Endothelial cell of umbilical vein (primary cell): ENCODE results near the gene BAZ1B.

ENCODE experiments used
- JUN ChIP-seq: IDR thresholded peaks from 2 replicates; pipeline ENCODE4 v1.6.1; 2011; ENCODE audit warnings: borderline replicate concordance, low read depth; ENCODE audit not compliant: insufficient read length, insufficient read depth
- MYC ChIP-seq: IDR thresholded peaks from one replicate; pipeline ENCODE4 v1.6.1; 2011; ENCODE audit warnings: mild to moderate bottlenecking, low read depth, low read length
- POLR2A ChIP-seq: IDR thresholded peaks from 2 replicates; pipeline ENCODE4 v1.6.1; 2012; ENCODE audit warnings: low read depth, mild to moderate bottlenecking, control low read depth, low read length
- POLR2AphosphoS5 ChIP-seq: IDR thresholded peaks from 2 replicates; pipeline ENCODE4 v1.6.1; 2012; ENCODE audit warnings: low read depth, mild to moderate bottlenecking, control low read depth, low read length, moderate library complexity; ENCODE audit not compliant: insufficient read depth
- TF ChIP-seq, protein P1 (sequence below), 2 donors: IDR thresholded peaks; 1 replicate in 1 of 2; 2 replicates in 1 of 2; pipeline ENCODE4 v1.5.1; 2011; ENCODE audit warnings: low read length in 2 of 2, mild to moderate bottlenecking in 2 of 2, moderate library complexity in 2 of 2, control low read depth in 1 of 2, inconsistent platforms in 1 of 2, low read depth in 1 of 2; ENCODE audit not compliant: insufficient read depth in 1 of 2; ENCODE audit errors: extremely low read depth in 1 of 2

DNA sequence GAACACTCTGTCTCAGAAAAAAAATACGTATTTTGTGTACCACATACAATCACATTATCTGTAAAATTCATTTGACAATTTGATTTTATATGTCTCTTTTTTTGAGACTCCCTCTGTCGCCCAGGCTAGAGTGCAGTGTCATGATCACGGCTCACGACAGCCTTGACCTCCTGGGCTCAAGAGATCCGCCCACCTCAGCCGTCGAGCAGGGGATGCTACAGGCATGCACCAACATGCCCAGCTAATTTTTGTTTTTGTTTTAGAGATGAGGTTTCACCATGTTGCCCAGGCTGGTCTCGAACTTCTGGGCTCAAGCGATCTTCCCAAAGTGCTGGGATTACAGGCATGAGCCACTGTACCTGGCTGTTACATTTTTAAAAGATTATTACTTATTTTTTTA lies 11.6 kb upstream of the BAZ1B start:
- TF ChIP-seq, protein P1, sequence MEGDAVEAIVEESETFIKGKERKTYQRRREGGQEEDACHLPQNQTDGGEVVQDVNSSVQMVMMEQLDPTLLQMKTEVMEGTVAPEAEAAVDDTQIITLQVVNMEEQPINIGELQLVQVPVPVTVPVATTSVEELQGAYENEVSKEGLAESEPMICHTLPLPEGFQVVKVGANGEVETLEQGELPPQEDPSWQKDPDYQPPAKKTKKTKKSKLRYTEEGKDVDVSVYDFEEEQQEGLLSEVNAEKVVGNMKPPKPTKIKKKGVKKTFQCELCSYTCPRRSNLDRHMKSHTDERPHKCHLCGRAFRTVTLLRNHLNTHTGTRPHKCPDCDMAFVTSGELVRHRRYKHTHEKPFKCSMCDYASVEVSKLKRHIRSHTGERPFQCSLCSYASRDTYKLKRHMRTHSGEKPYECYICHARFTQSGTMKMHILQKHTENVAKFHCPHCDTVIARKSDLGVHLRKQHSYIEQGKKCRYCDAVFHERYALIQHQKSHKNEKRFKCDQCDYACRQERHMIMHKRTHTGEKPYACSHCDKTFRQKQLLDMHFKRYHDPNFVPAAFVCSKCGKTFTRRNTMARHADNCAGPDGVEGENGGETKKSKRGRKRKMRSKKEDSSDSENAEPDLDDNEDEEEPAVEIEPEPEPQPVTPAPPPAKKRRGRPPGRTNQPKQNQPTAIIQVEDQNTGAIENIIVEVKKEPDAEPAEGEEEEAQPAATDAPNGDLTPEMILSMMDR (IDR thresholded peaks at IDR 0.05; ENCODE audit: extremely low read depth in 1 of 2, insufficient read depth in 1 of 2, low read depth in 1 of 2, low read length in 2 of 2): no peak
- TF ChIP-seq POLR2A: no peak
- no peak for TF ChIP-seq JUN
- TF ChIP-seq POLR2AphosphoS5: no peak
- TF ChIP-seq MYC: no peak
